HepG2 (cell line): ENCODE results near the gene PDE4D. TPM values are rescaled to one million over a fixed set of nuclear protein-coding genes. Genes with fewer than 3 reads are reported as not detected.
A peak's percentile ranks its signal among the peaks of the same experiment; 100 is the strongest.

Source experiments
- ATAC-seq: fragments of 200-7000 bp; cut with Tn5 transposase; 3 replicates; pipeline ENCODE4 v1.9.1; 2020; ENCODE audit warnings: mild to moderate bottlenecking, moderate library complexity
- BruUV-seq: library from RNA; stranded (reverse); fragments of 400-500 nt; replicated peaks from 2 replicates; lab custom pipeline; 2021; lab: Mats Ljungman, UMichigan
- CTCF ChIA-PET: fragments of 300-600 bp; formaldehyde crosslinking; extraction: SDS; loops from one replicate; lab custom pipeline; 2021; ENCODE audit warnings: low total read pairs, inconsistent platforms, low intra/inter-chr PET ratio; lab: Yijun Ruan, JAX
- POLR2A ChIA-PET: fragments of 350-600 bp; sonication (Branson Sonifier 250); formaldehyde crosslinking; loops from one replicate; lab custom pipeline; 2020; ENCODE audit warnings: antibody characterized with exemption, inconsistent platforms; lab: Yijun Ruan, JAX
- DNase-seq: peaks from one replicate; pipeline ENCODE4 v3.0.0-alpha.2; 2015; ENCODE audit warnings: low spot score
- FAIRE-seq: peaks from 3 replicates; lab custom pipeline; 2011; peaks lifted over from hg19 to GRCh38; lab: Jason Lieb, UNC
- H2AFZ ChIP-seq: one replicate; pipeline ENCODE4 v1.6.1; 2011; ENCODE audit warnings: low read length, inconsistent platforms
- H3K27ac ChIP-seq: fragments of 300-600 bp; 3 replicates; pipeline ENCODE4 v1.8.0; 2011; ENCODE audit warnings: mixed run types, mild to moderate bottlenecking, mixed read lengths, low read length, inconsistent platforms; ENCODE audit not compliant: insufficient read depth; ENCODE audit errors: extremely low read length
- H3K27me3 ChIP-seq, 2 experiments: fragments of 200-600 bp in 1 of 2; 2 replicates in 1 of 2; 3 replicates in 1 of 2; pipeline versions ENCODE4 v1.6.0 to v1.8.0; 2011; ENCODE audit warnings: low read length in 2 of 2, mild to moderate bottlenecking in 2 of 2, moderate library complexity in 2 of 2, inconsistent platforms in 1 of 2; ENCODE audit not compliant: insufficient read depth in 2 of 2, control insufficient read depth in 1 of 2
- H3K36me3 ChIP-seq, 2 experiments: fragments of 200-600 bp in 1 of 2; replicated peaks in 1 of 2; 2 replicates in 1 of 2; 3 replicates in 1 of 2; pipeline versions ENCODE4 v1.5.1 to v1.8.0; 2011; ENCODE audit warnings: low read length in 2 of 2, inconsistent platforms in 1 of 2; ENCODE audit not compliant: insufficient read depth in 2 of 2, control insufficient read depth in 1 of 2
- H3K4me1 ChIP-seq: 2 replicates; pipeline ENCODE4 v1.5.1; 2012; ENCODE audit warnings: low read length, inconsistent platforms; ENCODE audit not compliant: insufficient read depth
- H3K4me2 ChIP-seq: 2 replicates; pipeline ENCODE4 v1.6.0; 2011; ENCODE audit warnings: low read depth, low read length, inconsistent platforms
- H3K4me3 ChIP-seq, 3 experiments: fragments of 200-600 bp in 1 of 3; sonication (generic), shearing (Covaris generic) in 1 of 3; replicated peaks in 1 of 3; 2 replicates each; pipeline ENCODE4 v1.5.1; 2011 to 2016; ENCODE audit warnings: low read length in 3 of 3, inconsistent platforms in 2 of 3, low read depth in 2 of 3, mild to moderate bottlenecking in 2 of 3, control low read depth in 1 of 3, mixed read lengths in 1 of 3; ENCODE audit not compliant: insufficient read depth in 1 of 3
- H3K79me2 ChIP-seq: one replicate; pipeline ENCODE4 v1.6.1; 2011; ENCODE audit warnings: low read length, inconsistent platforms; ENCODE audit not compliant: insufficient read depth
- H3K9ac ChIP-seq: 2 replicates; pipeline ENCODE4 v1.6.0; 2011; ENCODE audit warnings: mild to moderate bottlenecking, low read depth, low read length, inconsistent platforms; ENCODE audit not compliant: insufficient read depth
- H3K9me3 ChIP-seq: 2 replicates; pipeline ENCODE4 v1.5.1; 2012; ENCODE audit warnings: mild to moderate bottlenecking, low read length
- H4K20me1 ChIP-seq: 2 replicates; pipeline ENCODE4 v1.6.0; 2011; ENCODE audit warnings: inconsistent platforms, mild to moderate bottlenecking, low read length, moderate library complexity; ENCODE audit not compliant: insufficient read depth
- HMG20A ChIP-seq: IDR thresholded peaks from 2 replicates; pipeline ENCODE4 v1.6.1; 2016; ENCODE audit warnings: borderline replicate concordance
- LCORL ChIP-seq, 2 experiments: fragments of 450-650 bp in 1 of 2; sonication (generic) in 1 of 2; formaldehyde crosslinking in 1 of 2; IDR thresholded peaks; 2 replicates each; pipeline versions ENCODE4 v1.5.0 to v1.6.1; 2017 to 2020; ENCODE audit warnings: antibody characterized with exemption in 1 of 2, missing genetic modification reagents in 1 of 2
- RNF219 ChIP-seq: sonication (generic); formaldehyde crosslinking; IDR thresholded peaks from 2 replicates; pipeline ENCODE4 v1.5.0; 2020; ENCODE audit warnings: mild to moderate bottlenecking, missing genetic modification reagents
- SALL1 ChIP-seq: sonication (generic); formaldehyde crosslinking; IDR thresholded peaks from 2 replicates; pipeline ENCODE4 v1.8.0; 2022; ENCODE audit warnings: mild to moderate bottlenecking, missing genetic modification reagents
- SMAD9 ChIP-seq: sonication (generic); formaldehyde crosslinking; IDR thresholded peaks from 2 replicates; pipeline ENCODE4 v1.5.1; 2020; ENCODE audit warnings: mild to moderate bottlenecking, missing genetic modification reagents
- ZMYM4 ChIP-seq: sonication (generic); formaldehyde crosslinking; IDR thresholded peaks from 2 replicates; pipeline ENCODE4 v1.8.1; 2023; ENCODE audit warnings: mild to moderate bottlenecking, missing genetic modification reagents
- ZNF282 ChIP-seq: fragments of 450-650 bp; IDR thresholded peaks from 2 replicates; pipeline ENCODE4 v1.6.1; 2018; ENCODE audit not compliant: partially characterized antibody
- ZNF879 ChIP-seq: sonication (generic); formaldehyde crosslinking; IDR thresholded peaks from 2 replicates; pipeline ENCODE4 v1.8.1; 2023; ENCODE audit warnings: missing genetic modification reagents
- WGBS: methylation state at CpG from one replicate; pipeline ENCODE4 v1.1.6; 2017; ENCODE audit warnings: low lambda C conversion rate; 5-methylcytosine and 5-hydroxymethylcytosine counted together
- in situ Hi-C: cut with HindIII; loops from 2 replicates; pipeline ENCODE4 v1.10.0; 2017; ENCODE audit warnings: low pct_unique_long_range_greater_than_20kb; ENCODE audit not compliant: extremely low pct_ligation_motif_present
- intact Hi-C: fragments of 100-400 bp; cut with micrococcal nuclease; formaldehyde crosslinking; loops from one replicate; pipeline ENCODE4 v1.10.0; 2022; ENCODE audit not compliant: unreplicated experiment
- polyA plus RNA-seq, 8 experiments: library from polyadenylated mRNA; depleted of rRNA in 3 of 8; stranded (reverse) in 7 of 8; unstranded in 1 of 8; fragments of >200 nt; fragmentation: Illumina TruSeq in 4 of 8; extraction: Trizol in 4 of 8; gene quantifications; 2 replicates each; pipeline versions ENCODE4 v1.2.1 to v1.2.3, GENCODE V29; 2011 to 2016; ENCODE audit warnings: low read depth in 4 of 8, missing spikeins in 1 of 8, mixed read lengths in 1 of 8; ENCODE audit not compliant: insufficient read depth in 1 of 8
- total RNA-seq, 5 experiments: library from RNA; depleted of rRNA; stranded (reverse); fragments of >200 nt; fragmentation: Illumina TruSeq; extraction: Trizol; gene quantifications; 2 replicates each; pipeline ENCODE4 v1.2.3, GENCODE V29; 2016; ENCODE audit warnings: low read depth in 1 of 5
- TF ChIP-seq, protein P1 (sequence below): sonication (generic); formaldehyde crosslinking; IDR thresholded peaks from 2 replicates; pipeline ENCODE4 v1.4.0; 2020; ENCODE audit warnings: mild to moderate bottlenecking, missing genetic modification reagents

The PDE4D gene
- total and polyA plus RNA-seq, 2 of the 13 experiments (the other 11 are each of a cell fraction or from before 2014, with no cell fraction given), result 7.0 to 12.2 TPM

- H4K20me1 ChIP-seq, result no peaks in the 10 kb centered on the region
- no peak overlapping the region for H3K4me3 ChIP-seq
- no peak for FAIRE-seq
- no peak overlapping the region for H3K9ac ChIP-seq
- no peaks in the 10 kb centered on the region for H3K36me3 ChIP-seq
- POLR2A ChIA-PET, result no interaction called here
- H2AFZ ChIP-seq, result no peak overlapping the region
- H3K79me2 ChIP-seq, result no peaks in the 10 kb centered on the region
- no peak overlapping the region for H3K27ac ChIP-seq
- no peaks in the 10 kb centered on the region for H3K9me3 ChIP-seq
- CTCF ChIA-PET, result no interaction called here
- 60% methylated on average over 2 of the region's 2 CpGs for WGBS
- H3K4me2 ChIP-seq, result no peak overlapping the region
- intact Hi-C loops (no loop called here), in situ Hi-C loops (no loop called here)
- no peaks in the 10 kb centered on the region for H3K4me1 ChIP-seq
- BruUV-seq, result no TSS peak
- H3K27me3 ChIP-seq, result no peaks in the 10 kb centered on the region
- no peak for ATAC-seq
- TF ChIP-seq ZMYM4 (CRISPR knock-in tag), result no peak
- 0 out of 2 replicates have a peak, but pooled peaks have one; percentile 38 for TF ChIP-seq LCORL (IDR thresholded peaks at IDR 0.05)
- TF ChIP-seq LCORL (CRISPR knock-in tag; IDR thresholded peaks at IDR 0.05), result no peak
- no peak for TF ChIP-seq RNF219 (CRISPR knock-in tag)
- no peak for TF ChIP-seq ZNF282
- TF ChIP-seq SALL1 (CRISPR knock-in tag), result no peak
- TF ChIP-seq, protein P1, sequence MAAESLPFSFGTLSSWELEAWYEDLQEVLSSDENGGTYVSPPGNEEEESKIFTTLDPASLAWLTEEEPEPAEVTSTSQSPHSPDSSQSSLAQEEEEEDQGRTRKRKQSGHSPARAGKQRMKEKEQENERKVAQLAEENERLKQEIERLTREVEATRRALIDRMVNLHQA (CRISPR knock-in tag), result no peak
- no peak for TF ChIP-seq HMG20A (CRISPR knock-in tag)
- TF ChIP-seq SMAD9 (CRISPR knock-in tag), result no peak
- TF ChIP-seq ZNF879 (CRISPR knock-in tag), result no peak
- no peak for DNase-seq
These were observed 785.8 kb downstream of the PDE4D start for GRCh38 chr5:59107692-59108091.
